K562 (cell line): ENCODE results near the gene TMPRSS9. TPM values are rescaled to one million over a fixed set of nuclear protein-coding genes. Genes with fewer than 3 reads are reported as not detected.
A peak's percentile ranks its signal among the peaks of the same experiment; 100 is the strongest.

ENCODE experiments used
- ETS2 ChIP-seq: IDR thresholded peaks from 2 replicates; pipeline ENCODE4 v1.6.1; 2016; ENCODE audit warnings: borderline replicate concordance, missing genetic modification characterization, mild to moderate bottlenecking, moderate library complexity, missing compliant biosample characterization; ENCODE audit not compliant: poor library complexity, severe bottlenecking
- HDAC2 ChIP-seq: fragments of 450-650 bp; IDR thresholded peaks from 2 replicates; pipeline ENCODE4 v1.6.1; 2016; ENCODE audit warnings: mild to moderate bottlenecking
- IFI16 ChIP-seq: fragments of 250-450 bp; sonication (Bioruptor Pico); IDR thresholded peaks from 2 replicates; pipeline ENCODE4 v2.1.2; 2022; ENCODE audit warnings: mild to moderate bottlenecking, inconsistent platforms
- KDM4B ChIP-seq, 2 experiments: fragments of 450-650 bp in 1 of 2; sonication (generic) in 1 of 2; IDR thresholded peaks; 2 replicates each; pipeline ENCODE4 v1.6.1; 2016 to 2017; ENCODE audit warnings: borderline replicate concordance in 2 of 2, antibody characterized with exemption in 1 of 2, low read depth in 1 of 2, mild to moderate bottlenecking in 1 of 2
- POLR2AphosphoS5 ChIP-seq: IDR thresholded peaks from 2 replicates; pipeline ENCODE4 v1.6.1; 2011; ENCODE audit warnings: mild to moderate bottlenecking, low read depth, low read length, moderate library complexity; ENCODE audit not compliant: control insufficient read depth, insufficient read depth
- POLR3G ChIP-seq: IDR thresholded peaks from 2 replicates; pipeline ENCODE4 v1.6.1; 2011; ENCODE audit not compliant: insufficient read length, insufficient replicate concordance; ENCODE audit errors: extremely low read depth
- PTTG1 ChIP-seq: fragments of 450-650 bp; IDR thresholded peaks from 2 replicates; pipeline ENCODE4 v1.6.1; 2016; ENCODE audit warnings: low read depth, mild to moderate bottlenecking, missing genetic modification characterization, missing compliant biosample characterization
- RBBP5 ChIP-seq: fragments of 200-600 bp; sonication (generic); IDR thresholded peaks from 2 replicates; pipeline ENCODE4 v1.6.1; 2012; ENCODE audit warnings: borderline replicate concordance, mild to moderate bottlenecking, low read length, control low read depth, inconsistent platforms; ENCODE audit not compliant: insufficient read depth, poor library complexity, severe bottlenecking
- RFX5 ChIP-seq: IDR thresholded peaks from 2 replicates; pipeline ENCODE4 v1.6.1; 2011; ENCODE audit warnings: low read depth, mild to moderate bottlenecking, improper control_type of control experiment, low read length
- TAF7 ChIP-seq: fragments of 450-650 bp; IDR thresholded peaks from 2 replicates; pipeline ENCODE4 v1.6.1; 2016; ENCODE audit warnings: missing genetic modification characterization, missing compliant biosample characterization
- TBP ChIP-seq: optimal IDR thresholded peaks from 2 replicates; pipeline ENCODE3; 2011; ENCODE audit warnings: low read depth, low read length, improper control_type of control experiment
- TCF7 ChIP-seq: sonication (generic); IDR thresholded peaks from 2 replicates; pipeline ENCODE4 v1.6.1; 2016; ENCODE audit warnings: antibody characterized with exemption, borderline replicate concordance
- XRCC5 ChIP-seq: fragments of 200-400 bp; formaldehyde crosslinking; IDR thresholded peaks from 2 replicates; pipeline ENCODE4 v1.6.1; 2017; ENCODE audit warnings: low read depth, mild to moderate bottlenecking, low read length
- ZNF561 ChIP-seq: fragments of 450-650 bp; formaldehyde crosslinking; conservative IDR thresholded peaks from 2 replicates; pipeline ENCODE4 v1.4.0; 2020; ENCODE audit warnings: mild to moderate bottlenecking, moderate library complexity
- ZNF695 ChIP-seq: fragments of 450-650 bp; formaldehyde crosslinking; IDR thresholded peaks from 2 replicates; pipeline ENCODE4 v1.4.0; 2020; ENCODE audit warnings: mild to moderate bottlenecking, moderate library complexity
- polyA plus RNA-seq, 8 experiments: library from polyadenylated mRNA; depleted of rRNA in 4 of 8; stranded (reverse) in 5 of 8; unstranded in 3 of 8; fragments of >200 nt; fragmentation: Nextera tagmentation in 2 of 8; fragmentation: Illumina TruSeq in 1 of 8; extraction: Ambion mirVana in 2 of 8; extraction: Trizol in 1 of 8; gene quantifications; 2 replicates each; pipeline versions ENCODE4 v1.2.1 to v1.2.3, GENCODE V29; 2011 to 2014; ENCODE audit warnings: inconsistent platforms in 1 of 8, missing spikeins in 1 of 8
- total RNA-seq, 7 experiments: library from RNA; depleted of rRNA in 6 of 7; stranded (reverse); fragments of >200 nt in 6 of 7; fragmentation: Illumina TruSeq in 2 of 7; extraction: Trizol in 2 of 7; gene quantifications; 2 replicates each; pipeline versions ENCODE4 v1.2.1 to v1.2.3, GENCODE V29; 2011 to 2021; ENCODE audit warnings: low replicate concordance in 1 of 7
- TF ChIP-seq, protein P1 (sequence below), 2 experiments: fragments of 450-650 bp in 1 of 2; IDR thresholded peaks; 2 replicates each; pipeline ENCODE4 v1.6.1; 2011 to 2017; ENCODE audit warnings: low read depth in 2 of 2, antibody characterized with exemption in 1 of 2, borderline replicate concordance in 1 of 2, low read length in 1 of 2, mild to moderate bottlenecking in 1 of 2, mixed read lengths in 1 of 2; ENCODE audit not compliant: control insufficient read depth in 1 of 2
- TF ChIP-seq, protein P2 (sequence below): fragments of 450-650 bp; IDR thresholded peaks from 2 replicates; pipeline ENCODE4 v1.6.1; 2016; ENCODE audit warnings: antibody characterized with exemption
- TF ChIP-seq, protein P3 (sequence below): IDR thresholded peaks from 3 replicates; pipeline ENCODE4 v1.6.1; 2011; ENCODE audit warnings: borderline replicate concordance, mild to moderate bottlenecking; ENCODE audit not compliant: insufficient read length, insufficient read depth
- TF ChIP-seq, protein P4 (sequence below): sonication (generic); formaldehyde crosslinking; IDR thresholded peaks from 2 replicates; pipeline ENCODE4 v1.9.0; 2022; ENCODE audit warnings: mild to moderate bottlenecking, missing genetic modification reagents
- TF ChIP-seq, protein P5 (sequence below): conservative IDR thresholded peaks from 2 replicates; pipeline ENCODE4 v1.6.1; 2011; ENCODE audit warnings: low read depth, mild to moderate bottlenecking, low read length; ENCODE audit not compliant: control insufficient read depth

Gene TMPRSS9
- total and polyA plus RNA-seq, 9 of the 15 experiments (the other 6 are each of a cell fraction or from before 2014, with no cell fraction given): 0.01 to 0.03 TPM; not detected in 7

GRCh38 chr19:2385053-2385721 lies 25.1 kb downstream of the TMPRSS9 start (continued):
- TF ChIP-seq, protein P1, sequence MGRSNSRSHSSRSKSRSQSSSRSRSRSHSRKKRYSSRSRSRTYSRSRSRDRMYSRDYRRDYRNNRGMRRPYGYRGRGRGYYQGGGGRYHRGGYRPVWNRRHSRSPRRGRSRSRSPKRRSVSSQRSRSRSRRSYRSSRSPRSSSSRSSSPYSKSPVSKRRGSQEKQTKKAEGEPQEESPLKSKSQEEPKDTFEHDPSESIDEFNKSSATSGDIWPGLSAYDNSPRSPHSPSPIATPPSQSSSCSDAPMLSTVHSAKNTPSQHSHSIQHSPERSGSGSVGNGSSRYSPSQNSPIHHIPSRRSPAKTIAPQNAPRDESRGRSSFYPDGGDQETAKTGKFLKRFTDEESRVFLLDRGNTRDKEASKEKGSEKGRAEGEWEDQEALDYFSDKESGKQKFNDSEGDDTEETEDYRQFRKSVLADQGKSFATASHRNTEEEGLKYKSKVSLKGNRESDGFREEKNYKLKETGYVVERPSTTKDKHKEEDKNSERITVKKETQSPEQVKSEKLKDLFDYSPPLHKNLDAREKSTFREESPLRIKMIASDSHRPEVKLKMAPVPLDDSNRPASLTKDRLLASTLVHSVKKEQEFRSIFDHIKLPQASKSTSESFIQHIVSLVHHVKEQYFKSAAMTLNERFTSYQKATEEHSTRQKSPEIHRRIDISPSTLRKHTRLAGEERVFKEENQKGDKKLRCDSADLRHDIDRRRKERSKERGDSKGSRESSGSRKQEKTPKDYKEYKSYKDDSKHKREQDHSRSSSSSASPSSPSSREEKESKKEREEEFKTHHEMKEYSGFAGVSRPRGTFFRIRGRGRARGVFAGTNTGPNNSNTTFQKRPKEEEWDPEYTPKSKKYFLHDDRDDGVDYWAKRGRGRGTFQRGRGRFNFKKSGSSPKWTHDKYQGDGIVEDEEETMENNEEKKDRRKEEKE (IDR thresholded peaks at IDR 0.05; ENCODE audit: borderline replicate concordance in 1 of 2, control insufficient read depth in 1 of 2, low read depth in 2 of 2, low read length in 1 of 2): no peak
- TF ChIP-seq, protein P2, sequence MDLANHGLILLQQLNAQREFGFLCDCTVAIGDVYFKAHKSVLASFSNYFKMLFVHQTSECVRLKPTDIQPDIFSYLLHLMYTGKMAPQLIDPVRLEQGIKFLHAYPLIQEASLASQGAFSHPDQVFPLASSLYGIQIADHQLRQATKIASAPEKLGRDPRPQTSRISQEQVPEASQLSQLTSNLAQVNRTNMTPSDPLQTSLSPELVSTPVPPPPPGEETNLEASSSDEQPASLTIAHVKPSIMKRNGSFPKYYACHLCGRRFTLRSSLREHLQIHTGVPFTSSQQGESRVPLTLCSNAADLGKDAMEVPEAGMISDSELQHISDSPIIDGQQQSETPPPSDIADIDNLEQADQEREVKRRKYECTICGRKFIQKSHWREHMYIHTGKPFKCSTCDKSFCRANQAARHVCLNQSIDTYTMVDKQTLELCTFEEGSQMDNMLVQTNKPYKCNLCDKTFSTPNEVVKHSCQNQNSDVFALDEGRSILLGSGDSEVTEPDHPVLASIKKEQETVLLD: no peak; the same call in 1 of the 2 replicates
- TF ChIP-seq TBP: no peak
- TF ChIP-seq TCF7: no peak
- TF ChIP-seq, protein P3, sequence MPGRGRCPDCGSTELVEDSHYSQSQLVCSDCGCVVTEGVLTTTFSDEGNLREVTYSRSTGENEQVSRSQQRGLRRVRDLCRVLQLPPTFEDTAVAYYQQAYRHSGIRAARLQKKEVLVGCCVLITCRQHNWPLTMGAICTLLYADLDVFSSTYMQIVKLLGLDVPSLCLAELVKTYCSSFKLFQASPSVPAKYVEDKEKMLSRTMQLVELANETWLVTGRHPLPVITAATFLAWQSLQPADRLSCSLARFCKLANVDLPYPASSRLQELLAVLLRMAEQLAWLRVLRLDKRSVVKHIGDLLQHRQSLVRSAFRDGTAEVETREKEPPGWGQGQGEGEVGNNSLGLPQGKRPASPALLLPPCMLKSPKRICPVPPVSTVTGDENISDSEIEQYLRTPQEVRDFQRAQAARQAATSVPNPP: no peak
- no peak for TF ChIP-seq RFX5
- no peak for TF ChIP-seq POLR3G
- TF ChIP-seq, protein P4, sequence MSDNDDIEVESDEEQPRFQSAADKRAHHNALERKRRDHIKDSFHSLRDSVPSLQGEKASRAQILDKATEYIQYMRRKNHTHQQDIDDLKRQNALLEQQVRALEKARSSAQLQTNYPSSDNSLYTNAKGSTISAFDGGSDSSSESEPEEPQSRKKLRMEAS (CRISPR knock-in tag): peak; percentile 97
- no peak for TF ChIP-seq TAF7 (tag)
- peak; percentile 95 for TF ChIP-seq HDAC2
- no peak for TF ChIP-seq ZNF561 (CRISPR knock-in tag)
- TF ChIP-seq POLR2AphosphoS5: no peak
- TF ChIP-seq PTTG1 (tag): no peak
- TF ChIP-seq, protein P5, sequence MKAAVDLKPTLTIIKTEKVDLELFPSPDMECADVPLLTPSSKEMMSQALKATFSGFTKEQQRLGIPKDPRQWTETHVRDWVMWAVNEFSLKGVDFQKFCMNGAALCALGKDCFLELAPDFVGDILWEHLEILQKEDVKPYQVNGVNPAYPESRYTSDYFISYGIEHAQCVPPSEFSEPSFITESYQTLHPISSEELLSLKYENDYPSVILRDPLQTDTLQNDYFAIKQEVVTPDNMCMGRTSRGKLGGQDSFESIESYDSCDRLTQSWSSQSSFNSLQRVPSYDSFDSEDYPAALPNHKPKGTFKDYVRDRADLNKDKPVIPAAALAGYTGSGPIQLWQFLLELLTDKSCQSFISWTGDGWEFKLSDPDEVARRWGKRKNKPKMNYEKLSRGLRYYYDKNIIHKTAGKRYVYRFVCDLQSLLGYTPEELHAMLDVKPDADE: 0 out of 2 replicates have a peak, but pooled peaks have one; percentile 55
- no peak for TF ChIP-seq ZNF695 (CRISPR knock-in tag)
- no peak for TF ChIP-seq IFI16 (CRISPR knock-in tag)
- no peak for TF ChIP-seq ETS2 (tag)
- TF ChIP-seq XRCC5: no peak
- TF ChIP-seq RBBP5: peak; percentile 40
- no peak; a peak in 1 of 4 replicates for TF ChIP-seq KDM4B (IDR thresholded peaks at IDR 0.05; ENCODE audit: borderline replicate concordance in 2 of 2, low read depth in 1 of 2)
